ENCODE data around the gene WBP2. TPM values are rescaled to one million over a fixed set of nuclear protein-coding genes. Genes with fewer than 3 reads are reported as not detected.
A peak's percentile ranks its signal among the peaks of the same experiment; 100 is the strongest.

The WBP2 gene
- total RNA-seq (2014; rRNA removed; shearing (Covaris generic)): 32.5 and 35.8 TPM in 2 replicates

GRCh38 chr17:75855310-75856061 is at the start of gene WBP2:
WBP2 (minus strand) TSS chr17:75855335; CDS start chr17:75855297, 38 bp downstream.
- DNase-seq (ENCODE audit: low read depth): peak; percentile 99

GRCh38 chr17:75902406-75902805 is 47.3 kb upstream of the WBP2 start:
- no peak for DNase-seq (ENCODE audit: low read depth)

- DNase-seq (ENCODE audit: low read depth): no peak
Observed at GRCh38 chr17:75901727-75902126, 46.6 kb upstream of the WBP2 start.

- no peak for DNase-seq (ENCODE audit: low read depth)
Observed at GRCh38 chr17:75900691-75901533, 45.8 kb upstream of the WBP2 start.

GRCh38 chr17:75899767-75900468 is 44.8 kb upstream of the WBP2 start:
- DNase-seq (ENCODE audit: low read depth): no peak

- no peak for DNase-seq (ENCODE audit: low read depth)
Observed at GRCh38 chr17:75899353-75899752, 44.2 kb upstream of the WBP2 start.

GRCh38 chr17:75898791-75899190 is 43.7 kb upstream of the WBP2 start:
- no peak for DNase-seq (ENCODE audit: low read depth)

GRCh38 chr17:75898065-75898464 is 42.9 kb upstream of the WBP2 start:
- no peak for DNase-seq (ENCODE audit: low read depth)

GRCh38 chr17:75897160-75898019 is 42.3 kb upstream of the WBP2 start:
- DNase-seq (ENCODE audit: low read depth): no peak

- peak; percentile 76 for DNase-seq (ENCODE audit: low read depth)
Observed at GRCh38 chr17:75896415-75897159, 41.5 kb upstream of the WBP2 start, which contains the start of gene TRIM65. TRIM65 (minus strand) TSS chr17:75896951; CDS start chr17:75896937, 14 bp downstream.

GRCh38 chr17:75895370-75896155 is 40.4 kb upstream of the WBP2 start:
- DNase-seq (ENCODE audit: low read depth): no peak

GRCh38 chr17:75894049-75894733 is 39.1 kb upstream of the WBP2 start:
- no peak for DNase-seq (ENCODE audit: low read depth)

- no peak for DNase-seq (ENCODE audit: low read depth)
Observed at GRCh38 chr17:75893305-75894048, 38.3 kb upstream of the WBP2 start.

GRCh38 chr17:75892556-75893224 is 37.6 kb upstream of the WBP2 start:
- DNase-seq (ENCODE audit: low read depth): no peak

GRCh38 chr17:75891605-75892555 is 36.7 kb upstream of the WBP2 start:
- DNase-seq (ENCODE audit: low read depth): no peak

GRCh38 chr17:75891022-75891604 is 36.0 kb upstream of the WBP2 start:
- DNase-seq (ENCODE audit: low read depth): no peak
